ENCODE data around the gene SLCO2B1. TPM values are rescaled to one million over a fixed set of nuclear protein-coding genes. Genes with fewer than 3 reads are reported as not detected.

The SLCO2B1 gene
- total RNA-seq, 1 experiment from 2014 or later: 0.57 TPM

GRCh38 chr11:75162954-75163353 lies 12.0 kb downstream of the SLCO2B1 start (continued):
- TF ChIP-seq, protein P1, sequence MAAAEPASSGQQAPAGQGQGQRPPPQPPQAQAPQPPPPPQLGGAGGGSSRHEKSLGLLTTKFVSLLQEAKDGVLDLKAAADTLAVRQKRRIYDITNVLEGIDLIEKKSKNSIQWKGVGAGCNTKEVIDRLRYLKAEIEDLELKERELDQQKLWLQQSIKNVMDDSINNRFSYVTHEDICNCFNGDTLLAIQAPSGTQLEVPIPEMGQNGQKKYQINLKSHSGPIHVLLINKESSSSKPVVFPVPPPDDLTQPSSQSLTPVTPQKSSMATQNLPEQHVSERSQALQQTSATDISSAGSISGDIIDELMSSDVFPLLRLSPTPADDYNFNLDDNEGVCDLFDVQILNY (CRISPR knock-in tag; IDR thresholded peaks at IDR 0.05): no peak
- TF ChIP-seq NR1H2 (CRISPR knock-in tag; IDR thresholded peaks at IDR 0.05): no peak
- TF ChIP-seq, protein P2, sequence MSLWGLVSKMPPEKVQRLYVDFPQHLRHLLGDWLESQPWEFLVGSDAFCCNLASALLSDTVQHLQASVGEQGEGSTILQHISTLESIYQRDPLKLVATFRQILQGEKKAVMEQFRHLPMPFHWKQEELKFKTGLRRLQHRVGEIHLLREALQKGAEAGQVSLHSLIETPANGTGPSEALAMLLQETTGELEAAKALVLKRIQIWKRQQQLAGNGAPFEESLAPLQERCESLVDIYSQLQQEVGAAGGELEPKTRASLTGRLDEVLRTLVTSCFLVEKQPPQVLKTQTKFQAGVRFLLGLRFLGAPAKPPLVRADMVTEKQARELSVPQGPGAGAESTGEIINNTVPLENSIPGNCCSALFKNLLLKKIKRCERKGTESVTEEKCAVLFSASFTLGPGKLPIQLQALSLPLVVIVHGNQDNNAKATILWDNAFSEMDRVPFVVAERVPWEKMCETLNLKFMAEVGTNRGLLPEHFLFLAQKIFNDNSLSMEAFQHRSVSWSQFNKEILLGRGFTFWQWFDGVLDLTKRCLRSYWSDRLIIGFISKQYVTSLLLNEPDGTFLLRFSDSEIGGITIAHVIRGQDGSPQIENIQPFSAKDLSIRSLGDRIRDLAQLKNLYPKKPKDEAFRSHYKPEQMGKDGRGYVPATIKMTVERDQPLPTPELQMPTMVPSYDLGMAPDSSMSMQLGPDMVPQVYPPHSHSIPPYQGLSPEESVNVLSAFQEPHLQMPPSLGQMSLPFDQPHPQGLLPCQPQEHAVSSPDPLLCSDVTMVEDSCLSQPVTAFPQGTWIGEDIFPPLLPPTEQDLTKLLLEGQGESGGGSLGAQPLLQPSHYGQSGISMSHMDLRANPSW (CRISPR knock-in tag; conservative IDR thresholded peaks at IDR 0.05; ENCODE audit: low read depth): no peak
- TF ChIP-seq NFATC4 (CRISPR knock-in tag; IDR thresholded peaks at IDR 0.05): no peak

DNA sequence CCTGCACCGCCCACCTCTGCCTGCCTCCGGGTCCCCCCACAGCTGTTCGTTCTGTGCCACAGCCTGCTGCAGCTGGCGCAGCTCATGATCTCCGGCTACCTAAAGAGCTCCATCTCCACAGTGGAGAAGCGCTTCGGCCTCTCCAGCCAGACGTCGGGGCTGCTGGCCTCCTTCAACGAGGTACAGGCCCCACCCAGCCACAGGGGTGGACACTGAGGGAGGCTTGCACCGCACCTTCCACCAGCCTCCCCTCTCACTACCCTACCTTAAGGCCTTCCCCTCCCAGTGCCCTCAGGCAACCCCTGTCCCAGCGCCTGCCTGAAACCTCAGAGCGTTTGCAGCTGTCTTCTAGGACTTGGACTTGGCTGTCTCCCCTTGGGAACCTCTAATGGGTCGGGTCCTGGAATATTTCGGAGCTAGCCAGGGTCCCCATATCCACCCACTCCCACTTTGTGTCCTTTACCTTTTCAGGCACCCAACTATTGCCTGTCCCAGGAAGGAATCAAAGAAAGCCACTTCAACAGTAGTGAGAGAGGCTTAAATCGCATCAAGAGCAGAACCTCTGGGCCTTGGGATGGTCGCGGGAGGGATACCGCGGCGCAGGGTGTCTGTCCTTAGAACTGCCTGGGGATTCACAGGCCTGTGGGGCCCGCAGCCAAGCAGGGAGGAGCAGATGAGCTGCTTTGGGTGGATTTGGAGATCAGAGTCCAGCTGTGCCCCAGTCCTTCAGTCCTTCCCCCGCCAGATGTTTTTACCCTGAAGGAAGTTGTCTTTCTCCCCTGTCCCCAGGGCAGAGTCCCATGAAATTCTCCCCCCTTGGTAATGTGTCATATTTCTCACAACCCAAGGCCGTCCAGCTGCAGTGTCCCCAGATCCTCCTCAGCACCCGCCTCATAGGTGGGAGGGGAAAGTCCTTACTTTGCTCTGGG lies 13.3 kb downstream of the SLCO2B1 start:
- Mint-ChIP-seq H3K9me3 (peaks cover 13% of the 10 kb centered on the region), H3K27me3 (ENCODE audit: low read depth) (no peaks in the 10 kb centered on the region), H3K4me3 (no peak overlapping the region), H3K27ac (no peak overlapping the region), H3K36me3 (peaks cover 8% of the 10 kb centered on the region), H3K4me1 (peaks cover 11% of the 10 kb centered on the region)
- CTCF ChIA-PET: interaction anchor here (1.1 to 2.2 kb wide), 6 partner anchors 17 to 84 kb away, joined by 4 to 16 read pairs (median 5); no protein-coding TSS in a partner anchor
- no peak; the same call in 1 of the 2 replicates for ATAC-seq
- POLR2A ChIA-PET: no interaction called here
- no peak for DNase-seq (ENCODE audit: low spot score)
- TF ChIP-seq, protein P2 (CRISPR knock-in tag; conservative IDR thresholded peaks at IDR 0.05; ENCODE audit: low read depth): no peak
- no peak for TF ChIP-seq HMGA2 (CRISPR knock-in tag; IDR thresholded peaks at IDR 0.05)
- no peak for TF ChIP-seq CREB1 (CRISPR knock-in tag; IDR thresholded peaks at IDR 0.05)
- TF ChIP-seq E2F4 (CRISPR knock-in tag; IDR thresholded peaks at IDR 0.05; ENCODE audit: borderline replicate concordance, low read depth): no peak
- TF ChIP-seq, protein P3, sequence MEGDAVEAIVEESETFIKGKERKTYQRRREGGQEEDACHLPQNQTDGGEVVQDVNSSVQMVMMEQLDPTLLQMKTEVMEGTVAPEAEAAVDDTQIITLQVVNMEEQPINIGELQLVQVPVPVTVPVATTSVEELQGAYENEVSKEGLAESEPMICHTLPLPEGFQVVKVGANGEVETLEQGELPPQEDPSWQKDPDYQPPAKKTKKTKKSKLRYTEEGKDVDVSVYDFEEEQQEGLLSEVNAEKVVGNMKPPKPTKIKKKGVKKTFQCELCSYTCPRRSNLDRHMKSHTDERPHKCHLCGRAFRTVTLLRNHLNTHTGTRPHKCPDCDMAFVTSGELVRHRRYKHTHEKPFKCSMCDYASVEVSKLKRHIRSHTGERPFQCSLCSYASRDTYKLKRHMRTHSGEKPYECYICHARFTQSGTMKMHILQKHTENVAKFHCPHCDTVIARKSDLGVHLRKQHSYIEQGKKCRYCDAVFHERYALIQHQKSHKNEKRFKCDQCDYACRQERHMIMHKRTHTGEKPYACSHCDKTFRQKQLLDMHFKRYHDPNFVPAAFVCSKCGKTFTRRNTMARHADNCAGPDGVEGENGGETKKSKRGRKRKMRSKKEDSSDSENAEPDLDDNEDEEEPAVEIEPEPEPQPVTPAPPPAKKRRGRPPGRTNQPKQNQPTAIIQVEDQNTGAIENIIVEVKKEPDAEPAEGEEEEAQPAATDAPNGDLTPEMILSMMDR (IDR thresholded peaks at IDR 0.05): no peak
- TF ChIP-seq ZNF512 (CRISPR knock-in tag; IDR thresholded peaks at IDR 0.05; ENCODE audit: borderline replicate concordance): no peak
- TF ChIP-seq, protein P4, sequence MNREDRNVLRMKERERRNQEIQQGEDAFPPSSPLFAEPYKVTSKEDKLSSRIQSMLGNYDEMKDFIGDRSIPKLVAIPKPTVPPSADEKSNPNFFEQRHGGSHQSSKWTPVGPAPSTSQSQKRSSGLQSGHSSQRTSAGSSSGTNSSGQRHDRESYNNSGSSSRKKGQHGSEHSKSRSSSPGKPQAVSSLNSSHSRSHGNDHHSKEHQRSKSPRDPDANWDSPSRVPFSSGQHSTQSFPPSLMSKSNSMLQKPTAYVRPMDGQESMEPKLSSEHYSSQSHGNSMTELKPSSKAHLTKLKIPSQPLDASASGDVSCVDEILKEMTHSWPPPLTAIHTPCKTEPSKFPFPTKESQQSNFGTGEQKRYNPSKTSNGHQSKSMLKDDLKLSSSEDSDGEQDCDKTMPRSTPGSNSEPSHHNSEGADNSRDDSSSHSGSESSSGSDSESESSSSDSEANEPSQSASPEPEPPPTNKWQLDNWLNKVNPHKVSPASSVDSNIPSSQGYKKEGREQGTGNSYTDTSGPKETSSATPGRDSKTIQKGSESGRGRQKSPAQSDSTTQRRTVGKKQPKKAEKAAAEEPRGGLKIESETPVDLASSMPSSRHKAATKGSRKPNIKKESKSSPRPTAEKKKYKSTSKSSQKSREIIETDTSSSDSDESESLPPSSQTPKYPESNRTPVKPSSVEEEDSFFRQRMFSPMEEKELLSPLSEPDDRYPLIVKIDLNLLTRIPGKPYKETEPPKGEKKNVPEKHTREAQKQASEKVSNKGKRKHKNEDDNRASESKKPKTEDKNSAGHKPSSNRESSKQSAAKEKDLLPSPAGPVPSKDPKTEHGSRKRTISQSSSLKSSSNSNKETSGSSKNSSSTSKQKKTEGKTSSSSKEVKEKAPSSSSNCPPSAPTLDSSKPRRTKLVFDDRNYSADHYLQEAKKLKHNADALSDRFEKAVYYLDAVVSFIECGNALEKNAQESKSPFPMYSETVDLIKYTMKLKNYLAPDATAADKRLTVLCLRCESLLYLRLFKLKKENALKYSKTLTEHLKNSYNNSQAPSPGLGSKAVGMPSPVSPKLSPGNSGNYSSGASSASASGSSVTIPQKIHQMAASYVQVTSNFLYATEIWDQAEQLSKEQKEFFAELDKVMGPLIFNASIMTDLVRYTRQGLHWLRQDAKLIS (CRISPR knock-in tag; IDR thresholded peaks at IDR 0.05; ENCODE audit: borderline replicate concordance): no peak
- TF ChIP-seq FOXK1 (CRISPR knock-in tag; IDR thresholded peaks at IDR 0.05): no peak
- TF ChIP-seq PRRX2 (CRISPR knock-in tag; IDR thresholded peaks at IDR 0.05): no peak
- TF ChIP-seq, protein P5, sequence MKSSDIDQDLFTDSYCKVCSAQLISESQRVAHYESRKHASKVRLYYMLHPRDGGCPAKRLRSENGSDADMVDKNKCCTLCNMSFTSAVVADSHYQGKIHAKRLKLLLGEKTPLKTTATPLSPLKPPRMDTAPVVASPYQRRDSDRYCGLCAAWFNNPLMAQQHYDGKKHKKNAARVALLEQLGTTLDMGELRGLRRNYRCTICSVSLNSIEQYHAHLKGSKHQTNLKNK (CRISPR knock-in tag; IDR thresholded peaks at IDR 0.05): no peak
